HCT116 (cell line): Measurements from ENCODE around the gene ANO10. TPM values are rescaled to one million over a fixed set of nuclear protein-coding genes. Genes with fewer than 3 reads are reported as not detected.
"Not testable (repeated sequence)": the region's sequence is repeated elsewhere in the genome, so short reads cannot be mapped to it uniquely, and the experiment has no call there.

ENCODE experiments used
- ATAC-seq: fragments of 200-7000 bp; cut with Tn5 transposase; 2 replicates; pipeline ENCODE4 v1.9.1; 2020; ENCODE audit warnings: mild to moderate bottlenecking, moderate library complexity
- BruUV-seq: library from RNA; stranded (reverse); fragments of 400-500 nt; replicated peaks from 2 replicates; lab custom pipeline; 2021; lab: Mats Ljungman, UMichigan
- CTCF ChIA-PET: fragments of 300-600 bp; sonication (Branson Sonifier 250); formaldehyde crosslinking; loops from one replicate; lab custom pipeline; 2021; ENCODE audit warnings: antibody characterized with exemption; lab: Charles Lee
- POLR2A ChIA-PET: fragments of 300-600, 350-600 bp; sonication (Branson Sonifier 250); formaldehyde crosslinking; loops from one replicate; lab custom pipeline; 2021; ENCODE audit warnings: antibody characterized with exemption; lab: Charles Lee
- RAD21 ChIA-PET, 2 experiments: fragments of 300-600 bp; sonication (Branson Sonifier 250); formaldehyde crosslinking; loops; one replicate each; lab custom pipeline; 2023; ENCODE audit warnings: low total read pairs in 2 of 2; ENCODE audit not compliant: uncharacterized antibody in 2 of 2, unreplicated experiment in 2 of 2, low non-redundant PET in 1 of 2; lab: Charles Lee
- DNase-seq: peaks from one replicate; pipeline ENCODE4 v3.0.0-alpha.2; 2010; ENCODE audit warnings: low read depth, low spot score
- H2AFZ ChIP-seq: fragments of 200-600 bp; shearing (Covaris generic), sonication (generic); 2 replicates; pipeline ENCODE4 v1.6.1; 2017; ENCODE audit warnings: low read depth, mixed run types, mixed read lengths, antibody characterized with exemption, low read length; ENCODE audit not compliant: poor library complexity, severe bottlenecking
- H3K27ac ChIP-seq: 2 replicates; pipeline ENCODE4 v1.5.1; 2012; ENCODE audit warnings: low read depth, low read length
- H3K27me3 ChIP-seq: fragments of 200-600 bp; sonication (generic); 2 replicates; pipeline ENCODE4 v1.6.1; 2016; ENCODE audit warnings: mixed run types, low read length, mixed read lengths; ENCODE audit not compliant: insufficient read depth
- H3K36me3 ChIP-seq, 2 experiments: fragments of 200-500 bp in 1 of 2; fragments of 200-600 bp in 1 of 2; sonication (Bioruptor generic) in 1 of 2; sonication (generic) in 1 of 2; 2 replicates each; pipeline versions ENCODE4 v1.5.1 to v1.6.1; 2014 to 2016; ENCODE audit warnings: low read length in 2 of 2, inconsistent platforms in 1 of 2, mixed read lengths in 1 of 2, mixed run types in 1 of 2; ENCODE audit not compliant: insufficient read depth in 2 of 2, control insufficient read depth in 1 of 2
- H3K4me1 ChIP-seq, 2 experiments: fragments of 200-600 bp in 1 of 2; sonication (generic) in 1 of 2; 2 replicates each; pipeline versions ENCODE4 v1.5.1 to v1.6.1; 2012 to 2017; ENCODE audit warnings: low read length in 2 of 2, inconsistent platforms in 1 of 2, mild to moderate bottlenecking in 1 of 2, mixed read lengths in 1 of 2, mixed run types in 1 of 2, moderate library complexity in 1 of 2; ENCODE audit not compliant: insufficient read depth in 2 of 2, control insufficient read depth in 1 of 2
- H3K4me2 ChIP-seq: fragments of 200-600 bp; sonication (generic); 2 replicates; pipeline ENCODE4 v1.6.1; 2017; ENCODE audit warnings: mixed run types, low read length, mixed read lengths
- H3K4me3 ChIP-seq, 2 experiments: fragments of 200-600 bp in 1 of 2; sonication (generic) in 1 of 2; replicated peaks in 1 of 2; 2 replicates each; pipeline ENCODE4 v1.5.1; 2011 to 2016; ENCODE audit warnings: low read length in 2 of 2, control low read depth in 1 of 2, low read depth in 1 of 2, mild to moderate bottlenecking in 1 of 2, mixed read lengths in 1 of 2, mixed run types in 1 of 2
- H3K79me2 ChIP-seq: fragments of 200-600 bp; sonication (generic); 2 replicates; pipeline ENCODE4 v1.6.1; 2017; ENCODE audit warnings: mild to moderate bottlenecking, mixed run types, low read length, moderate library complexity, mixed read lengths; ENCODE audit not compliant: insufficient read depth
- H3K9ac ChIP-seq: fragments of 200-600 bp; sonication (generic); 2 replicates; pipeline ENCODE4 v1.6.1; 2016; ENCODE audit warnings: low read length, mixed read lengths
- H3K9me2 ChIP-seq: fragments of 200-600 bp; sonication (generic), shearing (Covaris generic); 2 replicates; pipeline ENCODE4 v1.6.1; 2017; ENCODE audit warnings: mixed run types, mild to moderate bottlenecking, moderate library complexity; ENCODE audit not compliant: insufficient read depth
- H3K9me3 ChIP-seq, 2 experiments: fragments of 200-500 bp in 1 of 2; fragments of 200-600 bp in 1 of 2; sonication (Bioruptor generic) in 1 of 2; sonication (generic) in 1 of 2; 2 replicates each; pipeline ENCODE4 v1.6.1; 2014 to 2017; ENCODE audit warnings: low read length in 2 of 2, mixed read lengths in 2 of 2, inconsistent platforms in 1 of 2, low read depth in 1 of 2, mild to moderate bottlenecking in 1 of 2, mixed run types in 1 of 2, moderate library complexity in 1 of 2; ENCODE audit not compliant: control insufficient read depth in 1 of 2, insufficient read depth in 1 of 2
- H4K20me1 ChIP-seq: fragments of 200-600 bp; sonication (generic), shearing (Covaris generic); 2 replicates; pipeline ENCODE4 v1.6.1; 2017; ENCODE audit warnings: mixed run types, mild to moderate bottlenecking, moderate library complexity; ENCODE audit not compliant: insufficient read depth
- RAD21 ChIP-seq: IDR thresholded peaks from 2 replicates; pipeline ENCODE4 v1.6.1; 2012; ENCODE audit warnings: low read depth, mild to moderate bottlenecking
- intact Hi-C: fragments of 100-400 bp; cut with micrococcal nuclease; formaldehyde crosslinking; loops from 2 replicates; pipeline ENCODE4 v1.10.0; 2022
- total RNA-seq: library from RNA; stranded (reverse); gene quantifications from one replicate; pipeline ENCODE4 v1.2.1, GENCODE V29; 2021; ENCODE audit not compliant: unreplicated experiment

The ANO10 gene
- total RNA-seq, 1 experiment from 2014 or later, result 13.3 TPM

- Histone ChIP-seq H4K20me1 (no peaks in the 10 kb centered on the region; the same call in 1 of the 2 replicates), H3K4me1 (peaks cover 0 to 3% of the 10 kb centered on the region in 2 experiments; a peak in 1 of 4 replicates), H3K4me2 (no peak overlapping the region), H3K9me3 (no peaks in the 10 kb centered on the region), H3K36me3 (no peaks in the 10 kb centered on the region), H3K9ac (no peak overlapping the region), H3K27me3 (no peaks in the 10 kb centered on the region), H2AFZ (no peak overlapping the region), H3K4me3 (no peak overlapping the region), H3K79me2 (no peaks in the 10 kb centered on the region), H3K27ac (no peak overlapping the region), H3K9me2 (no peaks in the 10 kb centered on the region)
- BruUV-seq, result no TSS peak
- POLR2A ChIA-PET, result no interaction called here
- CTCF ChIA-PET, result no interaction called here
- DNase-seq (no peak), ATAC-seq (no peak)
- intact Hi-C loops, result no loop called here
- TF ChIP-seq RAD21, result no peak
- RAD21 ChIA-PET, result no interaction called here
These were observed 125.0 kb downstream of the ANO10 start for GRCh38 chr3:43496740-43497375.

- H3K9me3 ChIP-seq, DNase-seq, H3K27ac ChIP-seq, H3K27me3 ChIP-seq, H3K4me2 ChIP-seq, H3K4me1 ChIP-seq, ATAC-seq, RAD21 ChIA-PET, POLR2A ChIA-PET, H3K9me2 ChIP-seq, H3K79me2 ChIP-seq, intact Hi-C loops, BruUV-seq, H4K20me1 ChIP-seq, H2AFZ ChIP-seq, H3K36me3 ChIP-seq, H3K4me3 ChIP-seq, H3K9ac ChIP-seq: not testable (repeated sequence)
- CTCF ChIA-PET, result interaction anchor here (2.3 kb wide), 1 partner anchor 10 kb away, joined by 11 read pairs; no protein-coding TSS in a partner anchor
These were observed 128.9 kb downstream of the ANO10 start for GRCh38 chr3:43492932-43493331.

GRCh38 chr3:43491807-43492206 is 130.0 kb downstream of the ANO10 start:
- H3K9me2 ChIP-seq, H4K20me1 ChIP-seq, ATAC-seq, CTCF ChIA-PET, H3K79me2 ChIP-seq, DNase-seq, H3K27ac ChIP-seq, RAD21 ChIA-PET, H3K9ac ChIP-seq, H3K27me3 ChIP-seq, H3K36me3 ChIP-seq, H3K4me3 ChIP-seq, BruUV-seq, H3K4me2 ChIP-seq, POLR2A ChIA-PET, H2AFZ ChIP-seq, H3K4me1 ChIP-seq, intact Hi-C loops, H3K9me3 ChIP-seq: not testable (repeated sequence)
